GM19099 (cell line): ENCODE measurements around the gene ACADS.

Experiments used
- POLR2A ChIP-seq: IDR thresholded peaks from 3 replicates; pipeline ENCODE4 v1.6.1; 2011; ENCODE audit warnings: low read depth; ENCODE audit not compliant: insufficient read length; ENCODE audit errors: extremely low read depth

ACADS gene

DNA sequence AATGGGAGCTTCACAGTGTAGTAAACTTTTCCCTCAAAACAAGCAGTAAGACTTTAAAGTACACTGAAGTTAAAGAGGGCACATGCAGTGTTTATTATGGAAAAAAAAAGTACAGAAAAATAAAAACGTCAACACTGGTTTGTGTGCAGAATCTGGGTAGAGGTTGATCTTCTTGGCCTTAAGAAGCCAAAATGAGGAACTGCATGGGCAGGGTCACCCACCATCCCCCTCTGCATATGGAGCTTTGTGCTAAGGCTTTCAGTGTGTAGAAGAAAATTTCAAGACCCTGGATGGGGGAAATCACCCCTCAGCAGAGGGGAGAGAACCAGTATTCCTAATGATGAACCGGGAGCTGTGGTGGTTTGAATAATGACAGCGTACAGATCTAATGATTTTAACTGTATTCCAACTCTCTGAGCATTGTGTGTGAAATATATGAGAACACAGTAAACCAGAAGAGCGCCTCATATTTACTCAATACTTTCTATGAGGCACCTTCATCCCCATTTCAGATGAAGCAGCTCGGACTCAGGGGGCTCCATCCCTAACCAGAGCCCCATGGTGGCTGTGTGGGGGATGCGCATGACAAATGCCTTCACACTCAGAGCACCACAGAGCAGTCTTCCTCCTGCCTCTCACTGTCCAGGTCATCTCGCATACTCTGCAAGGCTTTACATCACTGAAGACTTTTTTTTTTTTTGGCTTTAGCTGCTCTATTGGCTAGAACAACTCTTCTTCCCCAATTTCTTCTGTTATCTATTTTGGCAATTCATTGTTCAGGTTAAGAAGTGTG is 33.4 kb downstream of the ACADS start:
- no peak for TF ChIP-seq POLR2A

- TF ChIP-seq POLR2A = no peak
These were observed 34.1 kb downstream of the ACADS start for GRCh38 chr12:120759591-120760348.

- TF ChIP-seq POLR2A = no peak
These were observed 35.0 kb downstream of the ACADS start for GRCh38 chr12:120760349-120761254.

DNA sequence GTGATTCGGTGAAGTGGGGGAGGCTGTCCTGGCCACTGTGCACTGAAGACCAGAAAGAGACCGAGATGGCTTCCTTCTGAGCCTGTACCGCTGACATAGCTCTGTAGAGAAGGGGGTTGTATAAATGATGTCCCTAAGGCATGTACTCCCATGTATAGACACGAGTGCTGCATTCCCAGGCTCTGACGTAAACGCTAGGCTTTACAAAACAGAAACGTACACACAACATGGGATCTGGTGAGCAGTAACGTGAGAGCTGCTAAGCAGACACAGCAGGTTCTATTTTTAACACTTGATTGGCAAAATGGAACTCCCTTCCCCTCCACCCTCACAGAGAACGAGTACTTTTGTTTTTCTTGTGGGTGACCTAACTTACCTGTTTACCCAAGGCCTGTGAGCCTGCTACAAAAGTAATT is 35.9 kb downstream of the ACADS start:
- no peak for TF ChIP-seq POLR2A

DNA sequence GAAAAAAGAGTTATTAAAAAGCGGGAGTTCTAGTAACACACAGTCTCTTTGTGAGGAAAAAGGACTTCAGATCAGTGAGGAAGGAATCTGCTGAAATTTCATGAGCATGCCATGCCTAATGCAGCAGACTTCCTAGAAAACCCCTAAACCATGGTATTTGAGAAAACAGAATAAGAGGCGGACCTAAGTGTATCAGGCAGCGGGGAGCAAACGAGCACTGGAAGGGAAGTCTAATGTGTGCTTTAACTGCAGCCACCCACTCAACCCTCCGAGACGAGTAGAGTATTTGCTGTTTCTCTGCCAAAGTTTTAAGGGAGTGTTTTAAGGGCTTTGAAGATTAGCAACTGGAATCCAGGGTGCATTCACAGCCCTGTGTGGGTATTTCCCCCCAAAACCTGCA is 36.5 kb downstream of the ACADS start:
- TF ChIP-seq POLR2A = no peak

DNA sequence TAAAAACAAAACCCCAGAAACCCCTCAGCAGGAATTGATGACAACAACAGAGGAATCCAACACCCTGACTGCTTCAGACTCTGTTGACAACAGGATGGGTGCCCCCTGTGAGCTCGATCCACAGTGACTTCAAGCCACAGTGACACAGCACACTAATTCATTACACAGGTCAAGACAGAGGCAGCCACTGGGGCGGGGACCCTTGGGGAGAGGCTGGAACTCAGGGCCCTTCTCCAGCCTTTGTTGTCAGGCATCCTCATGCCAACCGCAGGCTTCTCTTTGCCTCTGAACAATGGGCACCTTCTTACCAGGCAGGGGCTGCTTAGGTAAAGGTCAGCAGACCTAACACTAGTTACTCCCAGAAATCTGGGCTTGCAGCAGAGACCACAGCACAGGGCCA is 37.6 kb downstream of the ACADS start:
- no peak for TF ChIP-seq POLR2A

DNA sequence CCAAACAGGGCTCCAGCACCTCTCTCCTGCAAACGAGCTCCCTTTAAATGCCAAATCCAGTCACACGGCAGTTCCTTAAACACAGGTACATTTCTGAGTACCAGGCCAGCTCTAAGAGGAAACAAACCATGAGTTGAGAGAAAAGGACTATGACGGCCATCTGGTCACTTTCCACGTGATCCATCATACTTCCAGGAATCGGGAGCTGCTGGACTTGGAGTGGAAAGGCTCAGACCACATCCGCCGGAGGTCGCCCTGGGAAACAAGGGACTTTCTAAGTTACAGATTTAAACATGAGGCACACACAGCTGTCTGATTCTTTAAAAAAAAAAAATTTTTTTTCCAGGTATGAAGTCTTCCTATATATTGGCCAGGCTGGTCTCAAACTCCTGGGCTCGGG is 39.2 kb downstream of the ACADS start:
- no peak for TF ChIP-seq POLR2A

DNA sequence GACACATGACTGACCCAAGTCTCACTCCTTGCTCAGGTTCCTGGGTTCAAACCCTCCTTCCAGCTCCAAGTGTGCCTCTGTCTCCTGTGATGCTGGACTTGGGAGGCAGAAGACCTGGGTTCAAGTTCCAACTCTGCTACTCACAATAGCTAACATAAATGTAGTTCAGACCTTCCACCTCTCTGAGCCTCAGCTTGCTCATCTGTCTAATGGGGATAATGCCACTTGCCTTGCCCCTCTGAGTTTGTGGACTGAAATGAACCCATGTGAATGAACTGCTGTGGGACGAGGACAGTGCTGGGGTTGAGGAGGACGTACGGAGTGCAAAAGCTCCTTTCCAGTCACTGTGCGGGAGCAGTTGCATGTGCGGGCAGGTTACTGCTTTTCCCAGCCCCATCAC is 40.9 kb downstream of the ACADS start:
- no peak for TF ChIP-seq POLR2A

DNA sequence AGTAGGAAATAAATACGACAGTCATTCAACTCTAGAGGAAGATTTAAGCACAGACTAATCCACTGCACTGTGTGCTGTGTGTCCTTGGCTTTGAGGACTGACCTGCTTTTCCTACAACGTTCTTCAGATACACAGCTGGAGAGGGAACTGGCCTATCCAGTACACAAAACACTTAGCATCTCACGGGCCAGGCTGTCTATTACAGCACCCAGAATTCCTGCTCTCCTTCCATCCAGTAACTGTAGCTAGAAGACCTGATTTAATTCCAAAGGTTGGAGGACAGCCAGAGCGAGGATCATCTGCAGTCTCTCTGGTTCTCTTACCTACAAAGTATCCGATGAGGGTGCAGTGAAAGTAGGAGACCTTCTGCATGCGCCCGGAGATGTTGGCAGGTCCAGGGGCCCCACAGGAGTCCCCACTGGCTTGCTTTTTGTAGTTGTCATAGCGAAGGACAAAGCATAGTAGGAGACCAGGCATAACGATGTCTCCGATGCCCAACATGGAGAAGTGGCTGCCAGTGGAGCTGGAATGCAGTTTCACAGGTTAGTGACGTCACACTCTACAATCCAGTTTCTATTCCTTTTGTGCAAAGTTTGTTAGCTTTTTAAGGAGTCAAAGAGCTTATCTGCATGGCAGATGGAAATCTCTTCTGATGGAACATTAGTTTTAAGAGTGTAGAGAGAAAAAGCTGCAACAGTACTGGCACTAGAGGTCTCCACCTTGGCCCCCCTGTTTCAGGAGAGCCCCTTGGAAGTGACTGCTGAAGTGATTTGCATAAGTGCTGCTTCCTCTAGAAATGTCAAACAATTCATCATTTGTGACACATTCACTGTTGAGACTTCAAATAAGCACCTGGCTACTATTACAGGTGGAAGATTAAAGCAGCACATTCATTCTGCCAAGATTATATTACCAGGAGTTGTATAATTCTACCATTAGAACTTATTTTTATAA is 41.7 kb downstream of the ACADS start:
- no peak for TF ChIP-seq POLR2A

GRCh38 chr12:120771097-120771496 is 45.5 kb downstream of the ACADS start:
- TF ChIP-seq POLR2A = no peak

DNA sequence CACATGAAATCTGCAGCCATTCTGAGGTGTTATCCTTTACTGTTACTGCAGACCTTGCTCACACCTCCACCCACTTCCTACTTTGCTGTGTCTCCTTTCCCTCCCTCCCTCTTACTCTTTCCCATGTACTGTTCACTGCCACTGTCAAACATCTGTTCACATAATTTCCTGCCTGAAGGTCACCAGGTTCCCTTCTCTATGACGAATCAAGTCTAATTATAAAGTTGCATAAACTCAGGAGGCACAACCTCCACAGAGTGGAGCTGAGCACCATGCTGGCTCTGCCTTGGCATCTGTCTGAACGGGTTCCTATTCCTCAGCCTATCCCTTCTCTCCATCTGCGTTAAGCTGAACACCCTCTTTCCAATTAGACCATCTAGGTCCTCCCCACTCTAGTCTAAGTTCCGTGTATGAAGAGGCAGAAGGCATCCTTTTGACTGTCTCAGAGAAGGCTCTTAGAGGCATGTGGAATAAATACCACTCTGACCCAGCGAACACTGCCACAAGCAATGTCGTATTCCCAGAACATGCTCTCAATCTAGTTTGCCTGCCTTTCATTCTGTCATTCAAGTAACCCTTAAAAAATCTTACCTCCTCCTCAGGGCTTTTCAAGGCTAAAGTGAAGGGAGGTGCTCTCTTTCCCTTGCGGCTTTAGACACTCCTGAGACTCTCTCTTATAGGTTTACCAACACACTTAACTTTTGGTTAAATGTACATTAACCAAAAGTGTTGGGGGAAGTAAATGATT is 48.7 kb downstream of the ACADS start:
- no peak for TF ChIP-seq POLR2A

DNA sequence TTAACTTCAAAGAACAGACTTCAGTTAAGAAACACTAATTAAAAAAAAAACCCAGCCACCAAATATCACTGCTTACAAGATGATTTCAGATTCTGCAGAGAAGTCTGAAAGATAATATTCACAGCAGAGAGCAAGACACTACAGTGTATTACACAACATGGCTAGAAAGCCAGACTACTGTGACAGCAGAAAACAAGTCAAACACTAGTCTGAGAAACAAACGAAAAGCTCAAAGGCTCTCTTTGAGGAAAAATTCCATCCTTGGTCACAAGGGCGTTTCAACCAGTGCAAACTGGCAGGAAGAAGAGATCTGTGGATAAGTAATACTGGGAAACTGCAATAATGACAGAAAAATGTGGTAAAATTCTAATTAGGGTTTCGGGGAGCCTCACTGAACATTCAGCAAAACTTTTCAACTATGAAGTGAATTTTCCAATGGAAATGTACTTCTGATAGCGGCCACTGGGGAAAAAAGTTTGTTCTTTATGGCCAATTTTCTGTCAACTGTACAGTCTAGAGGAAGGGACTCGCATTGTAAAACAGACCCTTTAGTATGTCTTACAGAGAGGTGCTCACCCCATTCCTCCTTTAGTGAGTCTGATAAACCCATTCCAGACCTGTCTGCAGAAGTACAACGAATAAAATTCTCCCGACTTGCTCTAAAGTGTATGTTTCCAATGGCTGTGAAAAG is 50.4 kb downstream of the ACADS start:
- no peak for TF ChIP-seq POLR2A

DNA sequence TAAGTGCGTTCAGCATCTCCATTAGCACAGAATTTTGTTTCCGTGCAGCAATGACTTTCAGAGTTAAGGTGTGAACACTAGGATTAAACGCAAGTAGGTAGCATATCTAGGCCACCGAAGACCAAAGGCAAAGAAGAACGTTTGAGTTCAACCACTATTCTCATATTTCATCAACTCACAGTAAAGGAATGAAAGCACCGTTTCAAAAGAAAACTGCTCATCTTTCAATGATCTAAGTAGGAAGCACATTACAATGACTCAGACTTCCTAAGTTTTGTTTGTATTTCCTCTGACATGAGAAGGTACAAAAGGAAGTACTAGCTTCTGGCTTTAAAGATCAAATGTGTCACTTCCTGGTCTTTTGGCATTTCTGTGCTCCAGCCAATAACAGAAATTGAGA is 57.6 kb downstream of the ACADS start:
- TF ChIP-seq POLR2A = no peak

DNA sequence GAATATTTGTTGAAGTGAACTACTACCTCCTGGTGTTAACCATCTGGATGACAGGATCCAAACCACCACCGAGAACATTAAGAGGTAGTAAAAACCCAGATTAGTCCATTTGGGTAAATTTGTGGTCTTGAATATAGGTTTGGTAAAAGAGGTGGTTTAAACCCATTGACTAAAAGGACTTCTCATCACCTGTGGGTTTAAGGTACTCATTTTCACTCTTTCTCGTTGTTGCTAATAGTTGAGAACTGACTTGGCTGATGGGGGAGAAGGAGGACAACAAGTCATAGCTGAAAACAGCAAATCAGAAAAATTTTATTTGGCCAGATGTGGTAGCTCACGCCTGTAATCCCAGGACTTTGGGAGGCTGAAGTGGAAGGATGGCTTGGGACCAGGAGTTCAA is 59.2 kb downstream of the ACADS start:
- no peak for TF ChIP-seq POLR2A

GRCh38 chr12:120787889-120788288 is 62.3 kb downstream of the ACADS start:
- TF ChIP-seq POLR2A = no peak
